ENCODE results near the gene VAV2.
A peak's percentile ranks its signal among the peaks of the same experiment; 100 is the strongest.

The VAV2 gene

DNA sequence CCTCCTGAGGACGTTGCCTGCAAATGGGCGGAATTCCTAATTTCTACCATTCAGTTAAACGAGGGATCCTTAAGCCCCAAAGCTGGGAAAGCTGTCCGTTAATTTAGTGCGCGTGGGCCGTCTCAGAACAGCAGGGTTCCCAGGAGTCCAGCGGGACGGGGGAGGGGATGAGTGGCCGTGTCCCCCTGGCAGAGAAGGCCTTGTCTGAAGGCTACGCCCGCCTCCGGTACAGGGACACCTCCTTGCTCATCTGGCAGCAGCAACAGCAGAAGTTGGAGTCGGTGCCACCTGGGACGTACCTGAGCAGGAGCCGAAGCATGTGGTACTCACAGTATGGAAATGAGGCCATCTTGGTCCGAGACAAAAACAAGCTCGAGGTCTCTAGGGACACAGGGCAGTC lies 34.5 kb upstream of the VAV2 start:
- Histone ChIP-seq H3K79me1 (ENCODE audit: low read length) (peaks cover 2% of the 10 kb centered on the region), H4K91ac (ENCODE audit: low read depth, low read length) (no peak overlapping the region), H2BK12ac (ENCODE audit: low read length) (no peak overlapping the region), H3K36me3 (ENCODE audit: control insufficient read depth in 1 of 2, insufficient read depth in 2 of 2, low read length in 2 of 2) (peaks cover 16% of the 10 kb centered on the region in 2 experiments), H3K18ac (ENCODE audit: low read length) (no peak overlapping the region), H3K4ac (ENCODE audit: low read depth, low read length) (no peak overlapping the region), H2BK120ac (ENCODE audit: insufficient read depth, low read length, poor library complexity) (no peak overlapping the region), H3K4me2 (ENCODE audit: low read length) (no peak overlapping the region), H2AK5ac (ENCODE audit: low read length) (no peak overlapping the region), H4K8ac (ENCODE audit: low read depth, low read length) (no peak overlapping the region), H3K14ac (ENCODE audit: low read length) (no peak overlapping the region), H3K27me3 (ENCODE audit: insufficient read depth, low read length) (no peaks in the 10 kb centered on the region), H2BK5ac (ENCODE audit: low read depth, low read length, poor library complexity) (no peak overlapping the region), H3K9ac (ENCODE audit: low read length) (no peak overlapping the region), H4K12ac (ENCODE audit: low read depth, low read length) (no peak overlapping the region), H3K9me3 (ENCODE audit: insufficient read depth, low read depth, low read length) (peaks cover 2% of the 10 kb centered on the region), H2AFZ (ENCODE audit: insufficient read depth, low read length, poor library complexity) (no peak overlapping the region), H3K79me2 (ENCODE audit: control insufficient read depth, insufficient read depth, low read length, poor library complexity) (peaks cover 2% of the 10 kb centered on the region), H3K4me3 (ENCODE audit: low read depth, low read length) (no peak overlapping the region), H3K23ac (ENCODE audit: low read length) (no peak overlapping the region), H3K4me1 (ENCODE audit: control insufficient read depth in 1 of 2, insufficient read depth in 2 of 2, low read length in 2 of 2) (peaks cover 4 to 5% of the 10 kb centered on the region in 2 experiments), H3K27ac (ENCODE audit: low read depth, low read length) (no peak overlapping the region)
- no peak for DNase-seq
- WGBS (ENCODE audit: extremely low coverage, insufficient coverage, insufficient read length) = no CpG with 5 or more reads among the region's 18 CpGs

- peaks cover 2% of the 10 kb centered on the region for H3K79me2 ChIP-seq (ENCODE audit: control insufficient read depth, insufficient read depth, low read length, poor library complexity)
- H2BK5ac ChIP-seq (ENCODE audit: low read depth, low read length, poor library complexity) = no peak overlapping the region
- peak overlapping the region; percentile 71 for H4K12ac ChIP-seq (ENCODE audit: low read depth, low read length)
- no peak overlapping the region for H4K91ac ChIP-seq (ENCODE audit: low read depth, low read length)
- H3K9ac ChIP-seq (ENCODE audit: low read length) = peak overlapping the region; percentile 28
- no peak overlapping the region for H3K27ac ChIP-seq (ENCODE audit: low read depth, low read length)
- DNase-seq = peak; percentile 16 to 46
- H3K4me3 ChIP-seq (ENCODE audit: low read depth, low read length) = peak overlapping the region; percentile 82
- H3K4me1 ChIP-seq (ENCODE audit: control insufficient read depth in 1 of 2, insufficient read depth in 2 of 2, low read length in 2 of 2) = peaks cover 4 to 5% of the 10 kb centered on the region in 2 experiments
- peaks cover 11 to 12% of the 10 kb centered on the region in 2 experiments for H3K36me3 ChIP-seq (ENCODE audit: control insufficient read depth in 1 of 2, insufficient read depth in 2 of 2, low read length in 2 of 2)
- peak overlapping the region; percentile 69 for H2AFZ ChIP-seq (ENCODE audit: insufficient read depth, low read length, poor library complexity)
- H2BK120ac ChIP-seq (ENCODE audit: insufficient read depth, low read length, poor library complexity) = no peak overlapping the region
- H3K27me3 ChIP-seq (ENCODE audit: insufficient read depth, low read length) = no peaks in the 10 kb centered on the region
- H3K4ac ChIP-seq (ENCODE audit: low read depth, low read length) = no peak overlapping the region
- H3K9me3 ChIP-seq (ENCODE audit: insufficient read depth, low read depth, low read length) = peaks cover 2% of the 10 kb centered on the region
- H4K8ac ChIP-seq (ENCODE audit: low read depth, low read length) = peak overlapping the region; percentile 56
- whole genome bisulfite sequencing (ENCODE audit: extremely low coverage, insufficient coverage, insufficient read length) = no CpG with 5 or more reads among the region's 66 CpGs
- H2BK12ac ChIP-seq (ENCODE audit: low read length) = peak overlapping the region; percentile 41
- H3K23ac ChIP-seq (ENCODE audit: low read length) = no peak overlapping the region
- H3K79me1 ChIP-seq (ENCODE audit: low read length) = peaks cover 2% of the 10 kb centered on the region
- peak overlapping the region; percentile 65 for H3K14ac ChIP-seq (ENCODE audit: low read length)
- peak overlapping the region; percentile 43 for H3K18ac ChIP-seq (ENCODE audit: low read length)
- no peak overlapping the region for H2AK5ac ChIP-seq (ENCODE audit: low read length)
- H3K4me2 ChIP-seq (ENCODE audit: low read length) = peak overlapping the region; percentile 87
Observed at GRCh38 chr9:134025606-134026541, 33.8 kb upstream of the VAV2 start.

DNA sequence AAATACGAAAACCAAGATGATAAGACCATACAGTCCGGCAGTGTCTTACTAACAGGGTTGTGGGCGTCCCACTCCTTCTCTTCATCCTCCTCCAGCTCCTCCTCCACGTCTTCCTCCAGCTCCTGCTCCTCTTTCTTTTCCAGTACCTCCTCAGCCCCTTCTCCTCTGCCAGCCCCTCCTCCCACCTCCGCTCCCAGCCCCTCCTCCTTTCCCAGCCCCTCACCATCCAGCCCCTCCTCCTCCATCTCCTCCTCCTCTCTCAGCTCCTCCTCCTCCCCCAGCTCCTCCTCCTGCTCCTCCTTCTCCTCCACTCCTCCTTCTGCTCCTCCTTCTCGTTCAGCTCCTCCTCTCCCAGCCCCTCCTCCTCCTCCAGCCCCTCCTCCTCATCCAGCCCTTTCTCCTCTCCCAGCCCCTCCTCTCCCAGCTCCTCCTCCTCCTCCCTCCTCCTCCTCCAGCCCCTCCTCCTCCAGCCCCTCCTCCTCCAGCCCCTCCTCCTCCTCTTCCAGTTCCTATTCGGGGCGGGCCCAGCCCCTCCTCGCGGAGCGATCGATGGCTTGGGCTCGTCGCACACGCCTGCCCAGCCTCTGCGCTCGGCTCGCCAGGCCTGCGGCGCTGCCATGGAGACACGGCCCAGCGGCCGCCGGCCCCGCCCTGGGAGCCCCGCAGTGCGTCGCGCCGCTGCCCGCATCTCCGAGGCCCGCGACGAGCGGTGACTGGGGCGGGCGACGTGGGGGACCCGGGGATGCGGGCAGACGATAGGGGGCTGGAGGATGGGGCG lies 32.9 kb upstream of the VAV2 start, which contains the start of gene BRD3OS:
BRD3OS (plus strand) TSS at position 654 of the 778 bp plus-strand sequence. CDS start 1,267 bp downstream, outside the sequence.
- Histone ChIP-seq H3K4me1 (ENCODE audit: control insufficient read depth in 1 of 2, insufficient read depth in 2 of 2, low read length in 2 of 2) (peaks cover 4 to 5% of the 10 kb centered on the region in 2 experiments), H3K4me2 (ENCODE audit: low read length) (peak within 1 kb of the TSS; percentile 87), H4K12ac (ENCODE audit: low read depth, low read length) (peak within 1 kb of the TSS; percentile 71), H2BK12ac (ENCODE audit: low read length) (peak within 1 kb of the TSS; percentile 41), H3K79me1 (ENCODE audit: low read length) (peaks cover 2% of the 10 kb centered on the region), H3K4me3 (ENCODE audit: low read depth, low read length) (peak within 1 kb of the TSS; percentile 82), H4K8ac (ENCODE audit: low read depth, low read length) (peak within 1 kb of the TSS; percentile 56), H3K9ac (ENCODE audit: low read length) (peak within 1 kb of the TSS; percentile 28), H3K23ac (ENCODE audit: low read length) (no peak within 1 kb of the TSS), H3K36me3 (ENCODE audit: control insufficient read depth in 1 of 2, insufficient read depth in 2 of 2, low read length in 2 of 2) (peaks cover 8 to 9% of the 10 kb centered on the region in 2 experiments), H3K18ac (ENCODE audit: low read length) (peak within 1 kb of the TSS; percentile 43), H3K14ac (ENCODE audit: low read length) (peak within 1 kb of the TSS; percentile 65), H4K91ac (ENCODE audit: low read depth, low read length) (no peak within 1 kb of the TSS), H3K4ac (ENCODE audit: low read depth, low read length) (no peak within 1 kb of the TSS), H3K79me2 (ENCODE audit: control insufficient read depth, insufficient read depth, low read length, poor library complexity) (peaks cover 2% of the 10 kb centered on the region), H2AK5ac (ENCODE audit: low read length) (no peak within 1 kb of the TSS), H3K9me3 (ENCODE audit: insufficient read depth, low read depth, low read length) (peaks cover 2% of the 10 kb centered on the region), H2AFZ (ENCODE audit: insufficient read depth, low read length, poor library complexity) (peak within 1 kb of the TSS; percentile 69), H3K27ac (ENCODE audit: low read depth, low read length) (no peak within 1 kb of the TSS), H3K27me3 (ENCODE audit: insufficient read depth, low read length) (no peaks in the 10 kb centered on the region), H2BK120ac (ENCODE audit: insufficient read depth, low read length, poor library complexity) (no peak within 1 kb of the TSS), H2BK5ac (ENCODE audit: low read depth, low read length, poor library complexity) (no peak within 1 kb of the TSS)
- DNase-seq = peak; percentile 98
- no CpG with 5 or more reads among the region's 43 CpGs for WGBS (ENCODE audit: extremely low coverage, insufficient coverage, insufficient read length)

- Histone ChIP-seq H4K91ac (ENCODE audit: low read depth, low read length) (no peak overlapping the region), H3K4ac (ENCODE audit: low read depth, low read length) (no peak overlapping the region), H3K36me3 (ENCODE audit: control insufficient read depth in 1 of 2, insufficient read depth in 2 of 2, low read length in 2 of 2) (peaks cover 6 to 7% of the 10 kb centered on the region in 2 experiments), H3K79me1 (ENCODE audit: low read length) (peaks cover 2% of the 10 kb centered on the region), H4K12ac (ENCODE audit: low read depth, low read length) (no peak overlapping the region), H4K8ac (ENCODE audit: low read depth, low read length) (no peak overlapping the region), H2BK12ac (ENCODE audit: low read length) (no peak overlapping the region), H3K27ac (ENCODE audit: low read depth, low read length) (no peak overlapping the region), H2BK5ac (ENCODE audit: low read depth, low read length, poor library complexity) (no peak overlapping the region), H3K4me1 (ENCODE audit: control insufficient read depth in 1 of 2, insufficient read depth in 2 of 2, low read length in 2 of 2) (peaks cover 4 to 5% of the 10 kb centered on the region in 2 experiments), H3K4me2 (ENCODE audit: low read length) (no peak overlapping the region), H3K79me2 (ENCODE audit: control insufficient read depth, insufficient read depth, low read length, poor library complexity) (peaks cover 2% of the 10 kb centered on the region), H3K27me3 (ENCODE audit: insufficient read depth, low read length) (no peaks in the 10 kb centered on the region), H3K23ac (ENCODE audit: low read length) (no peak overlapping the region), H3K14ac (ENCODE audit: low read length) (no peak overlapping the region), H2BK120ac (ENCODE audit: insufficient read depth, low read length, poor library complexity) (no peak overlapping the region), H3K9me3 (ENCODE audit: insufficient read depth, low read depth, low read length) (peaks cover 2% of the 10 kb centered on the region), H3K4me3 (ENCODE audit: low read depth, low read length) (no peak overlapping the region), H3K18ac (ENCODE audit: low read length) (no peak overlapping the region), H2AK5ac (ENCODE audit: low read length) (no peak overlapping the region), H2AFZ (ENCODE audit: insufficient read depth, low read length, poor library complexity) (no peak overlapping the region), H3K9ac (ENCODE audit: low read length) (no peak overlapping the region)
- no CpG with 5 or more reads among the region's 4 CpGs for WGBS (ENCODE audit: extremely low coverage, insufficient coverage, insufficient read length)
- DNase-seq = no peak
Observed at GRCh38 chr9:134024214-134024792, 32.2 kb upstream of the VAV2 start.
